Right lobe of liver (tissue), 4 donors: ENCODE measurements around the gene OR10X1.

Experiments
- CTCF ChIP-seq, 4 donors: fragments of 200-600 bp in 3 of 4; fragments of 450-650 bp in 1 of 4; IDR thresholded peaks; one replicate each; pipeline versions ENCODE4 v1.5.1 to v1.8.0; 2016 to 2022; ENCODE audit warnings: antibody characterized with exemption in 4 of 4, mild to moderate bottlenecking in 2 of 4
- POLR2A ChIP-seq: fragments of 450-650 bp; IDR thresholded peaks from one replicate; pipeline ENCODE4 v1.6.1; 2017; ENCODE audit warnings: antibody characterized with exemption, mild to moderate bottlenecking
- donor health status: DM: no; HTN: no; CAD: no.
- donor health status: DM: no; HTN: no; CAD: no.
- donor health status: DM: no; HTN: yes; CAD: no.

GRCh38 chr1:158577561-158577960 lies 2.1 kb downstream of the OR10X1 start:
- TF ChIP-seq CTCF (IDR thresholded peaks at IDR 0.05) (no peak), POLR2A (no peak)
